Activated CD8-positive, alpha-beta memory T cell treated with anti-CD3 and anti-CD28 coated beads, Interleukin-2, amount 10 ng/mL, durations not matched to agents 7 days and 5 days (primary cell): ENCODE measurements around the gene RASGRP1. TPM values are rescaled to one million over a fixed set of nuclear protein-coding genes. Genes with fewer than 3 reads are reported as not detected.
A peak's percentile ranks its signal among the peaks of the same experiment; 100 is the strongest.

Experiments
- ATAC-seq: fragments of 150-1000 bp; cut with Tn5 transposase; one replicate; pipeline ENCODE4 v1.10.0; 2021; ENCODE audit warnings: moderate library complexity
- CTCF ChIA-PET: fragments of 350-600 bp; sonication (Branson Sonifier 250); formaldehyde crosslinking; loops from one replicate; lab custom pipeline; 2021; ENCODE audit warnings: antibody characterized with exemption; lab: Charles Lee
- DNase-seq: peaks from one replicate; pipeline ENCODE4 v3.0.0-alpha.2; 2020
- H3K27ac Mint-ChIP-seq: one replicate; pipeline ENCODE4 v1.8.0; 2021; ENCODE audit warnings: mild to moderate bottlenecking, mixed read lengths
- H3K27me3 Mint-ChIP-seq: one replicate; pipeline ENCODE4 v1.8.0; 2021; ENCODE audit warnings: mixed read lengths
- H3K36me3 Mint-ChIP-seq: one replicate; pipeline ENCODE4 v1.8.0; 2021; ENCODE audit warnings: mild to moderate bottlenecking, mixed read lengths
- H3K4me1 Mint-ChIP-seq: one replicate; pipeline ENCODE4 v1.8.0; 2021; ENCODE audit warnings: mixed read lengths
- H3K4me3 Mint-ChIP-seq: one replicate; pipeline ENCODE4 v1.8.0; 2021; ENCODE audit warnings: mild to moderate bottlenecking, moderate library complexity, mixed read lengths
- H3K9me3 Mint-ChIP-seq: one replicate; pipeline ENCODE4 v1.8.0; 2022; ENCODE audit warnings: low read depth, mixed read lengths
- total RNA-seq, 2 experiments: library from RNA; stranded (reverse); gene quantifications; one replicate each; pipeline ENCODE4 v1.2.3, GENCODE V29; 2021

Gene RASGRP1
- total RNA-seq, 2 experiments from 2014 or later: 143 to 202 TPM

GRCh38 chr15:38479756-38480155 is 84.9 kb downstream of the RASGRP1 start:
- Mint-ChIP-seq H3K36me3 (peaks cover 39% of the 10 kb centered on the region), H3K27me3 (no peaks in the 10 kb centered on the region), H3K4me1 (peaks cover 18% of the 10 kb centered on the region), H3K4me3 (no peak overlapping the region), H3K27ac (no peak overlapping the region), H3K9me3 (no peaks in the 10 kb centered on the region)
- no peak for DNase-seq
- CTCF ChIA-PET: interaction anchor here (0.9 to 7.2 kb wide), 5 partner anchors 15 to 218 kb away, joined by 3 to 79 read pairs (median 5); no protein-coding TSS in a partner anchor
- no peak for ATAC-seq

GRCh38 chr15:38479266-38479665 is 85.3 kb downstream of the RASGRP1 start:
- no peaks in the 10 kb centered on the region for H3K9me3 Mint-ChIP-seq
- peaks cover 42% of the 10 kb centered on the region for H3K36me3 Mint-ChIP-seq
- no peak overlapping the region for H3K27ac Mint-ChIP-seq
- CTCF ChIA-PET: interaction anchor here (1.2 to 7.2 kb wide), 5 partner anchors 15 to 218 kb away, joined by 4 to 79 read pairs (median 5); partner anchors contain the start of gene RASGRP1
- no peaks in the 10 kb centered on the region for H3K27me3 Mint-ChIP-seq
- DNase-seq (no peak), ATAC-seq (no peak)
- H3K4me1 Mint-ChIP-seq: peaks cover 20% of the 10 kb centered on the region
- no peak overlapping the region for H3K4me3 Mint-ChIP-seq

- Mint-ChIP-seq H3K27me3 (no peaks in the 10 kb centered on the region), H3K36me3 (peaks cover 42% of the 10 kb centered on the region), H3K27ac (no peak overlapping the region), H3K9me3 (no peaks in the 10 kb centered on the region), H3K4me1 (peaks cover 17% of the 10 kb centered on the region), H3K4me3 (no peak overlapping the region)
- no peak for DNase-seq
- CTCF ChIA-PET: interaction anchor here (0.9 to 7.2 kb wide), 6 partner anchors 9 to 220 kb away, joined by 3 to 79 read pairs (median 6); no protein-coding TSS in a partner anchor
- no peak for ATAC-seq
Measured at GRCh38 chr15:38477637-38478036, 87.0 kb downstream of the RASGRP1 start.

- H3K36me3 Mint-ChIP-seq: peaks cover 27% of the 10 kb centered on the region
- ATAC-seq: no peak
- H3K4me1 Mint-ChIP-seq: peaks cover 8% of the 10 kb centered on the region
- CTCF ChIA-PET: interaction anchor here (1.1 to 7.2 kb wide), 4 partner anchors 30 to 221 kb away, joined by 3 to 79 read pairs (median 39); no protein-coding TSS in a partner anchor
- H3K4me3 Mint-ChIP-seq: no peak overlapping the region
- H3K9me3 Mint-ChIP-seq: no peaks in the 10 kb centered on the region
- no peak for DNase-seq
- no peaks in the 10 kb centered on the region for H3K27me3 Mint-ChIP-seq
- H3K27ac Mint-ChIP-seq: peak overlapping the region; percentile 51
Measured at GRCh38 chr15:38476120-38476519, 88.5 kb downstream of the RASGRP1 start.

- Mint-ChIP-seq H3K27me3 (no peaks in the 10 kb centered on the region), H3K4me1 (peaks cover 8% of the 10 kb centered on the region), H3K27ac (peak overlapping the region; percentile 17), H3K4me3 (no peak overlapping the region), H3K36me3 (peaks cover 30% of the 10 kb centered on the region), H3K9me3 (no peaks in the 10 kb centered on the region)
- CTCF ChIA-PET: interaction anchor here (1.0 to 7.2 kb wide), 9 partner anchors 11 to 222 kb away, joined by 3 to 79 read pairs (median 9); partner anchors contain the start of genes FAM98B and RASGRP1
- DNase-seq (no peak), ATAC-seq (no peak)
Measured at GRCh38 chr15:38475361-38475760, 89.3 kb downstream of the RASGRP1 start.

- peak; percentile 98 for ATAC-seq
- Mint-ChIP-seq H3K4me1 (peaks cover 6% of the 10 kb centered on the region), H3K27ac (peak overlapping the region; percentile 30), H3K9me3 (no peaks in the 10 kb centered on the region), H3K36me3 (peaks cover 29% of the 10 kb centered on the region), H3K27me3 (no peaks in the 10 kb centered on the region), H3K4me3 (no peak overlapping the region)
- DNase-seq: peak; percentile 48
- CTCF ChIA-PET: interaction anchor here (1.0 to 7.2 kb wide), 10 partner anchors 12 to 233 kb away, joined by 3 to 79 read pairs (median 8); partner anchors contain the start of genes FAM98B and RASGRP1
Measured at GRCh38 chr15:38474155-38474757, 90.4 kb downstream of the RASGRP1 start.

- Mint-ChIP-seq H3K9me3 (no peaks in the 10 kb centered on the region), H3K36me3 (peaks cover 23% of the 10 kb centered on the region), H3K4me1 (peaks cover 6% of the 10 kb centered on the region), H3K4me3 (no peak overlapping the region), H3K27ac (no peak overlapping the region), H3K27me3 (no peaks in the 10 kb centered on the region)
- DNase-seq: no peak
- CTCF ChIA-PET: interaction anchor here (0.9 to 5.8 kb wide), 9 partner anchors 18 to 235 kb away, joined by 3 to 27 read pairs (median 5); partner anchors contain the start of genes FAM98B and RASGRP1
- ATAC-seq: no peak
Measured at GRCh38 chr15:38471974-38472373, 92.6 kb downstream of the RASGRP1 start.

- DNase-seq (no peak), ATAC-seq (no peak)
- H3K27me3 Mint-ChIP-seq: no peaks in the 10 kb centered on the region
- H3K9me3 Mint-ChIP-seq: no peaks in the 10 kb centered on the region
- H3K36me3 Mint-ChIP-seq: peaks cover 19% of the 10 kb centered on the region
- H3K4me1 Mint-ChIP-seq: peaks cover 6% of the 10 kb centered on the region
- CTCF ChIA-PET: interaction anchor here (0.8 to 5.8 kb wide), 6 partner anchors 16 to 229 kb away, joined by 3 to 27 read pairs (median 4); partner anchors contain the start of gene FAM98B
- no peak overlapping the region for H3K4me3 Mint-ChIP-seq
- H3K27ac Mint-ChIP-seq: peak overlapping the region; percentile 22
Measured at GRCh38 chr15:38470816-38471215, 93.8 kb downstream of the RASGRP1 start.

- CTCF ChIA-PET: interaction anchor here (1.1 to 2.2 kb wide), 6 partner anchors 14 to 234 kb away, joined by 3 to 12 read pairs (median 4); partner anchors contain the start of gene RASGRP1
- no peaks in the 10 kb centered on the region for H3K27me3 Mint-ChIP-seq
- no peaks in the 10 kb centered on the region for H3K9me3 Mint-ChIP-seq
- DNase-seq: no peak
- H3K4me1 Mint-ChIP-seq: peaks cover 24% of the 10 kb centered on the region
- no peak for ATAC-seq
- peaks cover 3% of the 10 kb centered on the region for H3K36me3 Mint-ChIP-seq
- no peak overlapping the region for H3K4me3 Mint-ChIP-seq
- no peak overlapping the region for H3K27ac Mint-ChIP-seq
Measured at GRCh38 chr15:38464675-38465074, 99.9 kb downstream of the RASGRP1 start.

- Mint-ChIP-seq H3K27ac (no peak overlapping the region), H3K36me3 (peaks cover 6% of the 10 kb centered on the region), H3K27me3 (no peaks in the 10 kb centered on the region), H3K4me1 (peaks cover 28% of the 10 kb centered on the region), H3K9me3 (no peaks in the 10 kb centered on the region), H3K4me3 (no peak overlapping the region)
- DNase-seq (no peak), ATAC-seq (no peak)
- CTCF ChIA-PET: interaction anchor here (1.1 to 2.2 kb wide), 5 partner anchors 15 to 244 kb away, joined by 3 to 12 read pairs (median 4); partner anchors contain the start of gene RASGRP1
Measured at GRCh38 chr15:38463893-38464292, 100.7 kb downstream of the RASGRP1 start.

GRCh38 chr15:38461066-38461833 is 103.4 kb downstream of the RASGRP1 start:
- Mint-ChIP-seq H3K9me3 (no peaks in the 10 kb centered on the region), H3K27me3 (no peaks in the 10 kb centered on the region), H3K4me1 (peaks cover 42% of the 10 kb centered on the region), H3K27ac (no peak overlapping the region), H3K4me3 (no peak overlapping the region), H3K36me3 (peaks cover 16% of the 10 kb centered on the region)
- CTCF ChIA-PET: interaction anchor here (0.9 to 1.5 kb wide), 7 partner anchors 21 to 241 kb away, joined by 3 to 5 read pairs (median 4); no protein-coding TSS in a partner anchor
- DNase-seq (no peak), ATAC-seq (peak; percentile 86)

- CTCF ChIA-PET: interaction anchor here (0.9 to 1.5 kb wide), 8 partner anchors 20 to 242 kb away, joined by 3 to 5 read pairs (median 4); no protein-coding TSS in a partner anchor
- DNase-seq (no peak), ATAC-seq (no peak)
- peak overlapping the region; percentile 33 for H3K27ac Mint-ChIP-seq
- H3K4me3 Mint-ChIP-seq: no peak overlapping the region
- no peaks in the 10 kb centered on the region for H3K9me3 Mint-ChIP-seq
- peaks cover 48% of the 10 kb centered on the region for H3K4me1 Mint-ChIP-seq
- H3K27me3 Mint-ChIP-seq: no peaks in the 10 kb centered on the region
- peaks cover 13% of the 10 kb centered on the region for H3K36me3 Mint-ChIP-seq
Measured at GRCh38 chr15:38460543-38460942, 104.1 kb downstream of the RASGRP1 start.

GRCh38 chr15:38459480-38459879 is 105.1 kb downstream of the RASGRP1 start:
- Mint-ChIP-seq H3K4me3 (no peak overlapping the region), H3K36me3 (peaks cover 13% of the 10 kb centered on the region), H3K4me1 (peaks cover 55% of the 10 kb centered on the region), H3K9me3 (no peaks in the 10 kb centered on the region), H3K27me3 (no peaks in the 10 kb centered on the region), H3K27ac (peak overlapping the region; percentile 2)
- DNase-seq (no peak), ATAC-seq (no peak)
- CTCF ChIA-PET: interaction anchor here (0.8 to 3.1 kb wide), 4 partner anchors 19 to 240 kb away, joined by 3 to 11 read pairs (median 3); no protein-coding TSS in a partner anchor
